Muscle layer of duodenum (tissue), 2 donors: ENCODE results near the gene BRD1.
"Not testable (repeated sequence)": the region's sequence is repeated elsewhere in the genome, so short reads cannot be mapped to it uniquely, and the experiment has no call there.

ENCODE experiments used
- H3K27ac ChIP-seq: one replicate; pipeline ENCODE4 v1.7.0; 2013; ENCODE audit warnings: mild to moderate bottlenecking, low read length
- H3K27me3 ChIP-seq: one replicate; pipeline ENCODE4 v1.7.0; 2013; ENCODE audit warnings: low read depth, mild to moderate bottlenecking, control low read depth, low read length
- H3K36me3 ChIP-seq, 2 donors: one replicate each; pipeline ENCODE4 v1.7.0; 2013; ENCODE audit warnings: low read length in 2 of 2, control low read depth in 1 of 2, mild to moderate bottlenecking in 1 of 2; ENCODE audit not compliant: insufficient read depth in 2 of 2, control insufficient read depth in 1 of 2
- H3K4me1 ChIP-seq, 2 donors: one replicate each; pipeline ENCODE4 v1.7.0; 2013; ENCODE audit warnings: low read length in 2 of 2, mild to moderate bottlenecking in 2 of 2, control low read depth in 1 of 2, moderate library complexity in 1 of 2; ENCODE audit not compliant: insufficient read depth in 2 of 2, control insufficient read depth in 1 of 2
- H3K4me3 ChIP-seq, 2 donors: one replicate each; pipeline ENCODE4 v1.7.0; 2013; ENCODE audit warnings: low read length in 2 of 2, low read depth in 1 of 2, mild to moderate bottlenecking in 1 of 2
- H3K9me3 ChIP-seq, 2 donors: one replicate each; pipeline ENCODE4 v1.7.0; 2013; ENCODE audit warnings: low read length in 2 of 2, control low read depth in 1 of 2, mild to moderate bottlenecking in 1 of 2; ENCODE audit not compliant: control insufficient read depth in 1 of 2
- donor health status: healthy.

The BRD1 gene

DNA sequence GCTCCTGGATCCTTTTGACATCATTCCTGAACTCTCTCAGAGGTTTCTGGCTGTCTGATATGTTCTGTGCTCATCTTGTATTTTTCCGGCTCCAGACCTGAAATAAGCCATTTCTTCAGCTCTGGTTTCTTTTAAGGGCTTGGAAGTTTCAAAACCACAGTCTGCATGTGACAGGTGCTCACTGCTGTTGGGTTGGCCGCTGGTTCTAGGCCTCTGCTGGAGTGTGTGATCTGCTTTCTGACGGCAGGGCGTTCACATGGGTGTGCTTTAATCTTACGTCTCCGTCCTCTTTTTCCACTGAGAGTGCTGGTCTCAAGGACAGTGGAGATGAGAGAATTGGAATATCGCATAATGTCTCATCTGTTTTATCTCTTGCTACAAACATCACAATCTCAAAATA is 36.3 kb upstream of the BRD1 start:
- H3K4me3 ChIP-seq, result no peak overlapping the region
- no peaks in the 10 kb centered on the region for H3K4me1 ChIP-seq
- no peak overlapping the region for H3K27ac ChIP-seq
- peaks cover 0 to 3% of the 10 kb centered on the region in 2 donors for H3K36me3 ChIP-seq
- H3K9me3 ChIP-seq, result peaks cover 7 to 22% of the 10 kb centered on the region in 2 donors
- no peaks in the 10 kb centered on the region for H3K27me3 ChIP-seq

DNA sequence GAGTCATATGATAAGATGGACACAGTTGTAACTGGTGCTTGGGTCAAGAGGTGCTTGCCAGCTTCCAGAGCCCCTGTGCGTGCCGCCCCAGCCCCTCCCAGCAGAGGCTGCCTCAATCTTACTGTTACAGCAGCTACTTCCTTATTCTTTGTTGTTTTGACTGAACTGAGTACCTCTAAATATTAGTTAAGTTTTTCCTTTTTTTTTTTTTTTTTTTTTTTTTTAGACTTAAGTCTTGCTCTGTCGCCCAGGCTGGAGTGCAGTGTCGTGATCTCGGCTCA is 34.8 kb upstream of the BRD1 start:
- H3K27me3 ChIP-seq, result no peaks in the 10 kb centered on the region
- no peak overlapping the region for H3K27ac ChIP-seq
- H3K9me3 ChIP-seq, result peaks cover 7 to 22% of the 10 kb centered on the region in 2 donors
- no peaks in the 10 kb centered on the region for H3K4me1 ChIP-seq
- H3K4me3 ChIP-seq, result no peak overlapping the region
- H3K36me3 ChIP-seq, result no peaks in the 10 kb centered on the region

DNA sequence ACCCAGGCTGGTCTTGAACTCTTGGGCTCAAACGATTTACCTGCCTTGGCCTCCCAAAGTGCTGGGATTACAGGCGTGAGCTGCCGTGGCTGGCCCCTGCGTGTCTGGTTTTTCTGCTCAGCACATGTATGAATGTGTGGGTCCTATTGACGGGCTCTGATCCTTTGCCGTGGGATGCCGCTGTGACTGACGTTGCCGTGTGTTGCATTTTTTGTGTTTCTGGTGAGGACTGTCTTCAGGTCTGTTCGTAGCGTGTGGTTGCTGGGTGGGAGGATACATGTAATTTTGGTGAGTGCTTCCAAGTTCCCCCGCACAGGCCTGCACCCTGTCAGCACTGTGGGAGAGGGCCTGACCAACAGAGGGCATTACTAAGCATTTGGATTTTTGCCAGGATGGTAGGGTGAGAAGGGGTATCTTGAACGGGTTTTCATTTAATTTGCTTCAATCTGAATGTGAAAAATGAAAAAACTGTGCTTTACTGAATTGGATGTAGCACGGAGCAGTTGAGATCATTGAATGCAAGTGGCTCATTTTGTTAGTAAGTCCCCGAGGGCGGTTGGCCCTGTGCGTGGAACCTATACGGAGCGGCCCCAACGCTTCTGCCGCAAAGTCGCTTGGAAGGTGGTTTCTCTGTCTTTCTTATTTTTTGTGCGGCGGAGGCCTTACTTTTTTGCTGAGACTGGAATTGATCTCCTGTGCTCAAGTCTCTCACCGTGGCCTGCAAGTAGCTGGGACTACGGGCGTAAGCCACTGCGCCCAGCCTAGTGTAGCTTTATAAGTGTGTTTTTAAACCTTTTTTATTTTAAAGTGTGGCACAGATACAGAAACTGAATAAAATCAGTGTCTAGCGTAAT is 34.2 kb upstream of the BRD1 start:
- no peaks in the 10 kb centered on the region for H3K4me1 ChIP-seq
- H3K9me3 ChIP-seq, result peaks cover 7 to 19% of the 10 kb centered on the region in 2 donors
- H3K36me3 ChIP-seq, result no peaks in the 10 kb centered on the region
- H3K27ac ChIP-seq, result no peak overlapping the region
- no peaks in the 10 kb centered on the region for H3K27me3 ChIP-seq
- H3K4me3 ChIP-seq, result no peak overlapping the region

DNA sequence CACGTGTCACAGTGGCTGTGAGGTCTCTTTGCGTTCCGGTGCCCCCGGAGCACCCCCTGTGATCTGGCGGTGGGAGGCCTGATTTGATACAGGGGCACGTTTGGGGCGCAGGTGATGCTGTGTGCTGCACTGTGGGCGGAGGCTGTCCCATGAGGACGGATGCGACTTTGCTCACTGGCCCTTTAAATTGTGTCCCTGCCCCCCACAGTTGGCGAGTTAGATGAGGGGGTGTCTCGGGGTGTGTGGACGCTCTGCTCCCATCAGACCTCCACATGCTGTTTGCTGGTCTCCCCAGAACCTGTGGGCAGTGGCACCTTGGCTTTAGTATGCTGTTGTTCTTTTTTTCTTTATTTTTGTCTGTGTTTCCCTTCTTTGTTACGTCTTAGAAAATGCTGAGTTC is 31.2 kb upstream of the BRD1 start:
- H3K9me3 ChIP-seq, result no peaks in the 10 kb centered on the region
- H3K36me3 ChIP-seq, result no peaks in the 10 kb centered on the region
- H3K27me3 ChIP-seq, result no peaks in the 10 kb centered on the region
- H3K4me3 ChIP-seq, result no peak overlapping the region
- H3K4me1 ChIP-seq, result peaks cover 12 to 16% of the 10 kb centered on the region in 2 donors
- H3K27ac ChIP-seq, result no peak overlapping the region

DNA sequence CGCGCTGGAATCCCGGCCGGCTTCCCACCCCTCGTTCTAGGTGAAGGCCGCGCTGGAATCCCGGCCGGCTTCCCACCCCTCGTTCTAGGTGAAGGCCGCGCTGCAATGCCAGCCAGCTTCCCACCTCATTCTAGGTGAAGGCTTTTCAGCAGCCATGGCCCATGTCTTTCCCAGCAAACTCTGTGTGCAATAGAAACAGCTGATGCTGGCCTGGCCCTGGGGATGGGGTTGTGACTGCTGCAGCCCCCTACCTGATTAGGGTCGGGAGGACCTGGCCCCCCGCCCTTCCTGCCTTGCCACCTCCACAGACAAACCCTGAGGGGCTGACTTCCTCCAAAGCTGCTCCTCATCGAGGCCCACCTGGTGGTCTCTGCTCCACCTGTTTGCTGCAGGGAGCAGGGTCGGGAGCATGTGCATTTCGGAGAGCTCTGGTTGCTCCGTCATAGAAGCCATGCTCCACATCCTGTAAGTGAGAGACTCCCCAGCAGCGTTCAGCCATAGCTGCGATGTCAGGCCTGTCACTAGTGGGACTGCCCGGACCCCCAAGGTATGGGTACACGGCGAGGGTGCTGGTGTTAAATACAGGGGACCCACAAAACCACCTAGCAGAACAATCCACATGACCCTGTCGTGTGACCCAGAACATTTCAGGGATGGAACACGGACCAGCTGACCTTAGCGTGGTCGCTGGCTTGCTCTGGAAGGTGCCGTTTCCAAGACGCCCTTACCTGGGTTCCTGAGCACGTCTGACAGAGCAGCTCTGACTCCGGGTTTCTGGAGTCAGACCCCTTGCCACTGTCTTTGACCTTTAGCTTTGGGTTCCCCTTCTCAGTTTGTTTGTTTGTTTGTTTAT is 29.3 kb upstream of the BRD1 start:
- Histone ChIP-seq H3K27me3 (no peaks in the 10 kb centered on the region), H3K4me3 (no peak overlapping the region), H3K4me1 (peaks cover 12 to 16% of the 10 kb centered on the region in 2 donors), H3K36me3 (no peaks in the 10 kb centered on the region), H3K9me3 (no peaks in the 10 kb centered on the region), H3K27ac (no peak overlapping the region)

DNA sequence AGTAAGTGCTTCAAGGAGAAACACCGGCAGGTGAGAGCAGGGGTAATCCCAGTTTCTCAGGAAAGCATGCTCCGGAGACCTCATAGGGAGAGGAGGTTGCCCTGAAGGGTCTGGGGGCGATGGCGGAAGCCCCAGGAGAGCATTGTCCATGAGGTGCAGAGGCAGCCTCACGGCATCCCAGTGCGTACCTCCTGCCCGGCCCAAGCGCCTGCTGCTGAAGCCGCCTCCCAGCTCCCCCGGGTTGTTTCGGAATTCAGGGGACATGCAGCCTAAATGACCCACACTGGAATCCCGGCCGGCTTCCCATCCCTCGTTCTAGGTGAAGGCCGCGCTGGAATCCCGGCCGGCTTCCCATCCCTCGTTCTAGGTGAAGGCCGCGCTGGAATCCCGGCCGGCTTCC is 28.7 kb upstream of the BRD1 start:
- Histone ChIP-seq H3K4me1 (peaks cover 12 to 16% of the 10 kb centered on the region in 2 donors), H3K4me3 (no peak overlapping the region), H3K27me3 (no peaks in the 10 kb centered on the region), H3K9me3 (no peaks in the 10 kb centered on the region), H3K27ac (no peak overlapping the region), H3K36me3 (no peaks in the 10 kb centered on the region)

DNA sequence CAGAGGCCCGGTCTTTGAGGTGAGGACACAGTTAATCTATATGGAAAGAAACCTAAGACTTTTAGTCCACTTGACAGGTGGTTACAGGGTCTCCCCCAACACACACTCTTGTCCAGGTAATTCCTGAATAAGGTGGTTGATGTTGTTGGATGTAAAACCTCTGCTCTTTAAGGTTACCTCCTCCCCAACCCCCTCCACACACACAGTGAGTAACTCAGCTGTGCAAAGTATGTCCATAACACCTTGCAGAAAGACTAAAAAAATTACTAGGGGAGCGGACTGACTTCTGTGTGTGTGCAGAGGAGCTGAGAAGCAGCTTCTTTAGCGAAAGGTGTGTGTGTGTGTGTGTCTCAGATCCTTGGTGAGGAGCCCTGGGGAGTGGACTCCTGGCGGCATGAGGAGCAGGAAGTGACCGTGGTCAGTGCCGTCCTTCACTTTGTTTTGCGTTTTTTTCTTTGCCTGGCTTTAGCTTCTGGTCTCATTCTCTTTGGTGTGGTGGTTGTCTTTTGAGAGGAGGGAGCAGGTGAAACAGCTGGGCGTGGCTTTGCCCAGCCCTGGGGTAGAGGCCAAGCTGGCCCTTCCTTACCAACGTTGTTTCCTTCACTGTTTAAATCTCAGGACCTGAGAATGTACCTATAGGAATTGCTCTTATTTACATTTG is 27.7 kb upstream of the BRD1 start:
- Histone ChIP-seq H3K27me3 (no peaks in the 10 kb centered on the region), H3K9me3 (no peaks in the 10 kb centered on the region), H3K4me1 (peaks cover 12 to 16% of the 10 kb centered on the region in 2 donors), H3K4me3 (peak overlapping the region; percentile 75 to 83), H3K36me3 (no peaks in the 10 kb centered on the region), H3K27ac (no peak overlapping the region)

DNA sequence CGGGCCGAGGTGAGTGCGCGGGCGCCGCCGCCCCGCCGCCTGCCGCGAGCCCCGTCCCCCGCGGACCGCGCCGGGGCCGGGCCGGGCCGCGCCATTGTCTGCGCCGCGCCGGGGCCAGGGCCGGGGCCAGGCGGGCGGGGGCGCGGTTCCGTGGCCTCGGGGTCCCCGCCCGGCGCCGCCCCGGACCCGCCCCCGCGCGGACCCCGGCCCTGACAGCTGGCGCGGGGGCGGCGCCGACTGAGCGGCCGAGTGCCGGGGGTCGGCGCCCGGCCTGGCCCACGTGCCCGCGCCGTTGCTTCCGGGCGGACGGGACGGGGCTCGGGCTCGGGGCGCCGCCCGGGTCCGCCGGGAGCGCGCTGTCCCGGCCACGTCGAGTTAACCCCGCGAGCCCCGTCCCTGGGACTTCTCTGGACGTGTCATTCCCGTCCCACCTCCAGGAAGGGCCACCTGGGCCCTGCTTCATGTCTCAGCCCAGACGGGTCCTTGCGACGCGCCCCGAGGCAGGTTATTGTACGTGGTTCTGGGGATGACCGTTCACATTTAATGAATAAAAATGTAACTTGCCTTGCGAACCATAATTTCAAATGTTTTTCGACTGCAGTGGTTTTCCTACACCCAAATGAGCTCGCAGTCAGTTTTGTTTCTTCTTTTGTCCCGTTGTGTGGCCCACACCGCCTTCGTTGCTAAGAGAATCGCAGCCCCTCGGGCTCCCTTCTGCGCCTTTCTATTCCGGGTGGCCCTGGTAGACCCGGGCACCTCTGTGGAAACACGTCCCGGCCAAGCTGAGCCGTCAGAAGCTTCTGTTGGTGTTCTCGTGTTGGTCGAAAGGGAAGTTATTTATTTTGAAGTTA is 26.5 kb upstream of the BRD1 start:
- H3K4me1 ChIP-seq, result peaks cover 12 to 23% of the 10 kb centered on the region in 2 donors
- H3K27me3 ChIP-seq, result no peaks in the 10 kb centered on the region
- no peaks in the 10 kb centered on the region for H3K9me3 ChIP-seq
- H3K27ac ChIP-seq, result peak overlapping the region; percentile 82
- H3K36me3 ChIP-seq, result no peaks in the 10 kb centered on the region
- H3K4me3 ChIP-seq, result peak overlapping the region; percentile 75 to 83

DNA sequence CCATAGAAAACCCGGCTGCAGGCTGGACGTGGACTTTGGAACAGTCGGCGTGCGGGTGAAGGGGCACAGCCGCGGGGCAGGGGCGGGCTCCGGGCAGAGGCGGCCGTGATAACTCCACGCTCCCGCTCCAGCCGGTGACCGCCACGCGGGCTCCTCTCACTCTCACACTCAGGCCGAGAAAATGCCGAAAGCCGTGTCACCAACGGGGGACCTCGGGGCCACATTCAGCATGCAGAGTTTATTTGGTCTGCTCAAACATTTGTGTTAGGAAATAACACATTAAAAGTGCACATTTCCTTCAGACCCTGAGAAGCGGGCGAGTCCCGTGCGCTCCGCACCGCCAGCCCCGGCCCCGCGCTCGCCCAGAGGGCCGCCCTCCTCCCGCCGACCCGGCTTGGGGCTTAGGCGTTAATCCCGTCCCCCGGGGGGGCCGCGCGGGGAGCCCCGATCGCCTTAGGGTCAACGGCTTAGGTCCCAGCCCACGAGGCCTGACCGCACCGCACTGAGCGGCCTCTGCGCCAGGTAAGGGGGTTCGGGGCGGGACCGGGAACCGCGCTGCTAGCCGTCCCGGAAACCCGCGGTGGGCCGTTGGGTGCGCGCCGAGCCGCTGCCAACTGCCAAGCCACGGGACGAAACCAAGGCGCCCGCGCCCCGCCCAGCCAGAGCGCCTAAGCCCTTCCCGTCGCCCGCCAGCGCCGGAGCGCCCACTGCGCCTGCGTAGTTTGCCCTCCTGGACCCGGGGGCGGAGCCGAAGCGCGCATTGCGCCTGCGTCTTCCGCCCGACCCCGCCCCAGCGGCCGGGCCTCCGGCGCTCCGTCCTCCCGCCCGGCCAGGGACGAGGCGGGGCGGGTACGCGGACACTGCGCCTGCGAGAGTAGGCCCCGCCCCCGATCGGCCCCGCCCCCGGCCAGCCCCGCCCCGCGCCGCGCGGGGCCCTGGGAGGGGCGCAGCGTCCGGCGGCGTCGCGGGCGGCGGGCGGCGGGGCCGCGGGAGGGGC is 25.5 kb upstream of the BRD1 start, which contains the start of gene ZBED4:
TSS of gene ZBED4 (plus strand) at position 947 of the 997 bp plus-strand sequence. CDS start 29,819 bp downstream, outside the sequence.
- Histone ChIP-seq H3K4me3 (peak within 1 kb of the TSS; percentile 75 to 83), H3K27ac (peak within 1 kb of the TSS; percentile 82), H3K36me3 (no peaks in the 10 kb centered on the region), H3K4me1 (peaks cover 12 to 33% of the 10 kb centered on the region in 2 donors), H3K27me3 (no peaks in the 10 kb centered on the region), H3K9me3 (no peaks in the 10 kb centered on the region)

DNA sequence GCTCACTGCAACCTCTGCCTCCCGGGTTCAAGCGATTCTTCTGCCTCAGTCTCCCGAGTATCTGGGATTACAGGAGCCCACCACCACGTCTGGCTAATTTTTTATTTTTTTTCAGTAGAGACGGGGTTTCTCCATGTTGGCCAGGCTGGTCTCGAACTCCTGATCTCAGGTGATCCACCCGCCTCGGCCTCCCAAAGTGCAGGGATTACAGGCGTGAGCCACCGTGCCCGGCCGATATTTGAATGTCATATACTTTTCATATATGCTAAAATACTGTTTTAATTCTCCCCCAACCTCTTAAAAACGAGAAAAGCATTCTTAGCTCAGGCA is 24.9 kb upstream of the BRD1 start:
- not testable (repeated sequence) for H3K9me3 ChIP-seq
- Histone ChIP-seq H3K27ac (peak overlapping the region; percentile 77), H3K4me3 (peak overlapping the region; percentile 46 to 75)

More for the DNA sequence above, 24.9 kb upstream of the BRD1 start:
- not testable (repeated sequence) for H3K36me3 ChIP-seq, H3K27me3 ChIP-seq
- H3K4me1 ChIP-seq, result peaks cover 12 to 38% of the 10 kb centered on the region in 2 donors
